K562 (cell line): ENCODE measurements around the gene SCFD2. TPM values are rescaled to one million over a fixed set of nuclear protein-coding genes. Genes with fewer than 3 reads are reported as not detected.

Experiments
- CHD2 ChIP-seq: IDR thresholded peaks from 2 replicates; pipeline ENCODE4 v1.6.1; 2011; ENCODE audit warnings: low read depth, low read length
- CREB3 ChIP-seq: fragments of 450-650 bp; conservative IDR thresholded peaks from 2 replicates; pipeline ENCODE4 v1.6.1; 2016; ENCODE audit warnings: missing genetic modification characterization, low read depth, mild to moderate bottlenecking, missing compliant biosample characterization, moderate library complexity
- HNRNPH1 ChIP-seq: fragments of 200-400 bp; formaldehyde crosslinking; optimal IDR thresholded peaks from 2 replicates; pipeline ENCODE3; 2017; ENCODE audit warnings: low read depth, mild to moderate bottlenecking, low read length, moderate library complexity
- HNRNPL ChIP-seq: fragments of 200-400 bp; formaldehyde crosslinking; IDR thresholded peaks from 2 replicates; pipeline ENCODE4 v1.6.1; 2017; ENCODE audit warnings: low read depth, mild to moderate bottlenecking, low read length
- KDM1A ChIP-seq, 2 experiments: fragments of 450-650 bp; IDR thresholded peaks; 2 replicates each; pipeline ENCODE4 v1.6.1; 2016; ENCODE audit warnings: mild to moderate bottlenecking in 2 of 2
- KLF16 ChIP-seq: IDR thresholded peaks from 2 replicates; pipeline ENCODE4 v1.6.1; 2016; ENCODE audit warnings: antibody characterized with exemption
- KLF6 ChIP-seq: fragments of 250-450 bp; sonication (Bioruptor Pico); IDR thresholded peaks from 2 replicates; pipeline ENCODE4 v1.4.0; 2020; ENCODE audit warnings: mild to moderate bottlenecking, moderate library complexity, borderline replicate concordance
- MED1 ChIP-seq: sonication (generic); formaldehyde crosslinking; IDR thresholded peaks from 2 replicates; pipeline ENCODE4 v1.8.1; 2023; ENCODE audit warnings: missing genetic modification reagents, borderline replicate concordance
- NR3C1 ChIP-seq: sonication (generic); formaldehyde crosslinking; IDR thresholded peaks from 2 replicates; pipeline ENCODE4 v1.8.1; 2022; ENCODE audit warnings: missing genetic modification reagents
- PHF20 ChIP-seq: fragments of 450-650 bp; IDR thresholded peaks from 2 replicates; pipeline ENCODE4 v1.6.1; 2018; ENCODE audit not compliant: partially characterized antibody
- PHF8 ChIP-seq: fragments of 200-600 bp; sonication (generic); IDR thresholded peaks from 2 replicates; pipeline ENCODE4 v1.6.1; 2012; ENCODE audit warnings: mixed run types, mild to moderate bottlenecking, inconsistent platforms, low read length, moderate library complexity, borderline replicate concordance
- PHTF2 ChIP-seq: fragments of 250-450 bp; sonication (Bioruptor Pico); IDR thresholded peaks from 2 replicates; pipeline ENCODE4 v1.5.0; 2021; ENCODE audit warnings: mild to moderate bottlenecking
- PRMT5 ChIP-seq: sonication (generic); formaldehyde crosslinking; IDR thresholded peaks from 2 replicates; pipeline ENCODE4 v1.5.0; 2020; ENCODE audit warnings: missing genetic modification reagents
- RBBP5 ChIP-seq: fragments of 200-600 bp; sonication (generic); IDR thresholded peaks from 2 replicates; pipeline ENCODE4 v1.6.1; 2012; ENCODE audit warnings: borderline replicate concordance, mild to moderate bottlenecking, low read length, control low read depth, inconsistent platforms; ENCODE audit not compliant: insufficient read depth, poor library complexity, severe bottlenecking
- TBL1XR1 ChIP-seq, 2 experiments: IDR thresholded peaks; 2 replicates each; pipeline ENCODE4 v1.6.1; 2012; ENCODE audit warnings: improper control_type of control experiment in 2 of 2, low read length in 2 of 2, mild to moderate bottlenecking in 1 of 2
- TEAD1 ChIP-seq, 2 experiments: fragments of 450-650 bp in 1 of 2; sonication (generic) in 1 of 2; formaldehyde crosslinking; IDR thresholded peaks; 2 replicates each; pipeline versions ENCODE4 v1.4.0 to v1.8.0; 2020 to 2022; ENCODE audit warnings: mild to moderate bottlenecking in 2 of 2, missing genetic modification reagents in 1 of 2
- TRIM28 ChIP-seq: fragments of 450-650 bp; IDR thresholded peaks from 2 replicates; pipeline ENCODE4 v1.6.1; 2017
- WHSC1 ChIP-seq: IDR thresholded peaks from one replicate; pipeline ENCODE4 v1.6.1; 2012; ENCODE audit warnings: low read length, control low read depth, inconsistent platforms
- ZNF175 ChIP-seq: fragments of 200-800 bp; sonication (Bioruptor generic); IDR thresholded peaks from 2 replicates; pipeline ENCODE4 v1.6.1; 2016; ENCODE audit warnings: low read depth, mild to moderate bottlenecking, missing genetic modification characterization, missing compliant biosample characterization
- ZNF408 ChIP-seq: fragments of 250-450 bp; sonication (Bioruptor Pico); IDR thresholded peaks from 2 replicates; pipeline ENCODE4 v1.4.0; 2020; ENCODE audit warnings: low read depth, mild to moderate bottlenecking, moderate library complexity
- polyA plus RNA-seq, 8 experiments: library from polyadenylated mRNA; depleted of rRNA in 4 of 8; stranded (reverse) in 5 of 8; unstranded in 3 of 8; fragments of >200 nt; fragmentation: Nextera tagmentation in 2 of 8; fragmentation: Illumina TruSeq in 1 of 8; extraction: Ambion mirVana in 2 of 8; extraction: Trizol in 1 of 8; gene quantifications; 2 replicates each; pipeline versions ENCODE4 v1.2.1 to v1.2.3, GENCODE V29; 2011 to 2014; ENCODE audit warnings: inconsistent platforms in 1 of 8, missing spikeins in 1 of 8
- total RNA-seq, 7 experiments: library from RNA; depleted of rRNA in 6 of 7; stranded (reverse); fragments of >200 nt in 6 of 7; fragmentation: Illumina TruSeq in 2 of 7; extraction: Trizol in 2 of 7; gene quantifications; 2 replicates each; pipeline versions ENCODE4 v1.2.1 to v1.2.3, GENCODE V29; 2011 to 2021; ENCODE audit warnings: low replicate concordance in 1 of 7
- TF ChIP-seq, protein P1 (sequence below): sonication (generic); formaldehyde crosslinking; IDR thresholded peaks from 2 replicates; pipeline ENCODE4 v1.8.1; 2023; ENCODE audit warnings: mild to moderate bottlenecking, missing genetic modification reagents
- TF ChIP-seq, protein P2 (sequence below): sonication (generic); formaldehyde crosslinking; IDR thresholded peaks from 2 replicates; pipeline ENCODE4 v1.9.0; 2022; ENCODE audit warnings: mild to moderate bottlenecking, missing genetic modification reagents
- TF ChIP-seq, protein P3 (sequence below): sonication (generic); formaldehyde crosslinking; IDR thresholded peaks from 2 replicates; pipeline ENCODE4 v1.8.1; 2023; ENCODE audit warnings: mild to moderate bottlenecking, missing genetic modification reagents

The SCFD2 gene
- total and polyA plus RNA-seq, 9 of the 15 experiments (the other 6 are each of a cell fraction or from before 2014, with no cell fraction given): 5.7 to 30.3 (median 22.8) TPM

DNA sequence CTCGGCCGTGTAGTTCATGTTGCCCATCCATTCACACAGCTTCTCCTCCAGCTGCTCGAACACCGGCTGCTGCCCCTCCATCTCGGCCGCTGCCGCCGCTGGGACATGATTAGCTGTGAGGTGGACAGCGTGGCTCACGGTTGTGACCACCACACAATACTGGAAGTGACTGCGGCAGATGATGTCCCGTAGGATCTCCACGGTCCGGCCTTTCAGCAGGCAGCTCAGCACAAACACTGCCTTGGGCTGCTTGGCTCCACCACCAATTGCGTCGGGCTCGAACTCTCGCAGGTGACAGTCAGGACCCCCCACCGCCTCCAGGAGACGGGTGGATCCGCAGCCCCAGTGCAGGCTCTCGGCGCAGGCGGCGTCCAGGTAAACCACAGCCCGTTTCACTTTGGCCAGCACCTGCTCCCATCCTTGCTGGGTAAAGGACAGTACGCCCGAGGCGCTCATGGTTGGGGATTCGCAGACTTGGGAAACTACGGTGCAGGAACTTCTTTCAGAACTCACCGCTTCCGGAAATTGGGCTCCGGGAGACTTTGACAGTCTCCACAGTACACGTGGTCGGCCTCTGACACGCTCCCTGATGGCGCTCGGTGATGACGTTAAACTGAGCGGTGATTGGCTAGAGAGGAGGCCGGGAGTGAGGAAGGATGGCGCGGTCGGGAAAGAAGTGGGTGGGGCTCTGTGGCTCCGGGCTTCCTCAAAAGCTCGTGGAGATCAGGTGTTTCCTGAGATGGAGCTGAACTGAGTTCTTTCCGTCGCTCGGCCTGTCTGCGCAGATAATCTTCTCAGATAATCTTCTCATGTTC, at the start of gene SCFD2 (continued):
- TF ChIP-seq HNRNPL (no peak), CREB3 (tag) (no peak), PRMT5 (CRISPR knock-in tag) (no peak; the same call in 1 of the 2 replicates), KLF16 (no peak), PHF8 (peak; percentile 60; the same call in 1 of the 2 replicates), TRIM28 (no peak; the same call in 1 of the 2 replicates), CHD2 (peak; percentile 47; the same call in 1 of the 2 replicates), KLF6 (CRISPR knock-in tag) (no peak), MED1 (CRISPR knock-in tag) (no peak), HNRNPH1 (no peak), PHF20 (peak; percentile 91), ZNF408 (CRISPR knock-in tag) (no peak), PHTF2 (CRISPR knock-in tag) (no peak), NR3C1 (no peak), RBBP5 (peak; percentile 85), TEAD1 (CRISPR knock-in tag; IDR thresholded peaks at IDR 0.05) (no peak), KDM1A (IDR thresholded peaks at IDR 0.05) (no peak), WHSC1 (no peak), ZNF175 (CRISPR knock-in tag) (no peak), TBL1XR1 (IDR thresholded peaks at IDR 0.05; ENCODE audit: low read length in 2 of 2) (peak in 1 of 2 experiments; percentile 85; a peak in 2 of 4 replicates)
- TF ChIP-seq, protein P1, sequence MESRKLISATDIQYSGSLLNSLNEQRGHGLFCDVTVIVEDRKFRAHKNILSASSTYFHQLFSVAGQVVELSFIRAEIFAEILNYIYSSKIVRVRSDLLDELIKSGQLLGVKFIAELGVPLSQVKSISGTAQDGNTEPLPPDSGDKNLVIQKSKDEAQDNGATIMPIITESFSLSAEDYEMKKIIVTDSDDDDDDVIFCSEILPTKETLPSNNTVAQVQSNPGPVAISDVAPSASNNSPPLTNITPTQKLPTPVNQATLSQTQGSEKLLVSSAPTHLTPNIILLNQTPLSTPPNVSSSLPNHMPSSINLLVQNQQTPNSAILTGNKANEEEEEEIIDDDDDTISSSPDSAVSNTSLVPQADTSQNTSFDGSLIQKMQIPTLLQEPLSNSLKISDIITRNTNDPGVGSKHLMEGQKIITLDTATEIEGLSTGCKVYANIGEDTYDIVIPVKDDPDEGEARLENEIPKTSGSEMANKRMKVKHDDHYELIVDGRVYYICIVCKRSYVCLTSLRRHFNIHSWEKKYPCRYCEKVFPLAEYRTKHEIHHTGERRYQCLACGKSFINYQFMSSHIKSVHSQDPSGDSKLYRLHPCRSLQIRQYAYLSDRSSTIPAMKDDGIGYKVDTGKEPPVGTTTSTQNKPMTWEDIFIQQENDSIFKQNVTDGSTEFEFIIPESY (CRISPR knock-in tag): no peak
- TF ChIP-seq, protein P2, sequence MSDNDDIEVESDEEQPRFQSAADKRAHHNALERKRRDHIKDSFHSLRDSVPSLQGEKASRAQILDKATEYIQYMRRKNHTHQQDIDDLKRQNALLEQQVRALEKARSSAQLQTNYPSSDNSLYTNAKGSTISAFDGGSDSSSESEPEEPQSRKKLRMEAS (CRISPR knock-in tag): peak; percentile 98
- TF ChIP-seq, protein P3, sequence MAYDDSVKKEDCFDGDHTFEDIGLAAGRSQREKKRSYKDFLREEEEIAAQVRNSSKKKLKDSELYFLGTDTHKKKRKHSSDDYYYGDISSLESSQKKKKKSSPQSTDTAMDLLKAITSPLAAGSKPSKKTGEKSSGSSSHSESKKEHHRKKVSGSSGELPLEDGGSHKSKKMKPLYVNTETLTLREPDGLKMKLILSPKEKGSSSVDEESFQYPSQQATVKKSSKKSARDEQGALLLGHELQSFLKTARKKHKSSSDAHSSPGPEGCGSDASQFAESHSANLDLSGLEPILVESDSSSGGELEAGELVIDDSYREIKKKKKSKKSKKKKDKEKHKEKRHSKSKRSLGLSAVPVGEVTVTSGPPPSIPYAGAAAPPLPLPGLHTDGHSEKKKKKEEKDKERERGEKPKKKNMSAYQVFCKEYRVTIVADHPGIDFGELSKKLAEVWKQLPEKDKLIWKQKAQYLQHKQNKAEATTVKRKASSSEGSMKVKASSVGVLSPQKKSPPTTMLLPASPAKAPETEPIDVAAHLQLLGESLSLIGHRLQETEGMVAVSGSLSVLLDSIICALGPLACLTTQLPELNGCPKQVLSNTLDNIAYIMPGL (CRISPR knock-in tag): no peak
